Measurements from ENCODE around the gene IGSF22.

Gene IGSF22

DNA sequence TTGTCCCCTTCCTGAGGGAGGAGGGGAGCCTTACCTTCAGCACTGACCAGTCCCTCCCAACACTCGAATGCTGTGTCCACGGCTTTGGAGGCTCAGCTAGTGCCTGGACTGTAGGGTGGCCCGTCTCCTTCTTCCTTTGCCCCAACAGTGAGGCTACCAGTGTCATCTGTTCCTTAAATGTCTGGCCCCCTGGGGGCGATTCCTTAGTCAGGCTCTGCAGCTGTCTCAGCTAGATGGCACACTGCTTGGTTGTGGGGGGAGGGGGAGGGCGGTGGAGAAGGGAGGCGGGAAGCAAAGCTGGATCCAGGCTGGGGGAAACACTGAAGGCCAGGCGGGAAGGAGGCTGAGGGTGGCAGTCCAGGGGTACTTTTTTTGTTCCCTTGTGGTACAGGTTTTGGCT lies at the start of gene IGSF22:
Gene IGSF22, minus strand, starts transcription at position 149 of the 400 bp plus-strand sequence. CDS start 1,952 bp downstream, outside the sequence.
- in situ Hi-C loops (cut with MboI; ENCODE audit: low sequenced_read_pairs) = loop anchor here (25.0 kb wide), 1 partner anchor 489 kb away; the partner anchor contains the start of genes SAA2 and SAA4

DNA sequence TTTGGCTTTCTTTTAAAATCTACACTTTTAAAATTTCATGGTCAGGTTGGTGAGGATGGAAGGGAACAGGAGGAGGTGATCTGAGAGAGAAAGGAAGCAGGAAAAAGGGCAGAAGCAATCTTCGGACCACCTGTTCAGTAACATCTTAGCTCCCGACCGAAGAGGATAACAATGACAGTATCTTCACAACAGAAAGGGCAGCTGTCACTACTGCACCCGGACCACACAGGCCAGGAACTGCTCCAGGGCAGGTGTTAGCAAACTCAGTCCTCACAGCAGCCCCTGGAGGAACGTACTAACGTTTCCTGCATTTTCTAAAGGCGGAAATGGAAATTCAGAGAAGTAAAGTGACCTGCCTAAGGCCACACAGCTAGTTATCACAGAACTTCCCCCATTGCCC lies 48.8 kb upstream of the IGSF22 start:
- in situ Hi-C loops (cut with MboI; ENCODE audit: low sequenced_read_pairs) = no loop called here

- in situ Hi-C loops (cut with MboI; ENCODE audit: low sequenced_read_pairs) = no loop called here
Observed at GRCh38 chr11:18773681-18774080, 47.7 kb upstream of the IGSF22 start.

GRCh38 chr11:18773104-18773503 lies 47.1 kb upstream of the IGSF22 start:
- in situ Hi-C loops (cut with MboI; ENCODE audit: low sequenced_read_pairs) = no loop called here

- in situ Hi-C loops (cut with MboI; ENCODE audit: low sequenced_read_pairs) = no loop called here
Observed at GRCh38 chr11:18772211-18772610, 46.2 kb upstream of the IGSF22 start.

DNA sequence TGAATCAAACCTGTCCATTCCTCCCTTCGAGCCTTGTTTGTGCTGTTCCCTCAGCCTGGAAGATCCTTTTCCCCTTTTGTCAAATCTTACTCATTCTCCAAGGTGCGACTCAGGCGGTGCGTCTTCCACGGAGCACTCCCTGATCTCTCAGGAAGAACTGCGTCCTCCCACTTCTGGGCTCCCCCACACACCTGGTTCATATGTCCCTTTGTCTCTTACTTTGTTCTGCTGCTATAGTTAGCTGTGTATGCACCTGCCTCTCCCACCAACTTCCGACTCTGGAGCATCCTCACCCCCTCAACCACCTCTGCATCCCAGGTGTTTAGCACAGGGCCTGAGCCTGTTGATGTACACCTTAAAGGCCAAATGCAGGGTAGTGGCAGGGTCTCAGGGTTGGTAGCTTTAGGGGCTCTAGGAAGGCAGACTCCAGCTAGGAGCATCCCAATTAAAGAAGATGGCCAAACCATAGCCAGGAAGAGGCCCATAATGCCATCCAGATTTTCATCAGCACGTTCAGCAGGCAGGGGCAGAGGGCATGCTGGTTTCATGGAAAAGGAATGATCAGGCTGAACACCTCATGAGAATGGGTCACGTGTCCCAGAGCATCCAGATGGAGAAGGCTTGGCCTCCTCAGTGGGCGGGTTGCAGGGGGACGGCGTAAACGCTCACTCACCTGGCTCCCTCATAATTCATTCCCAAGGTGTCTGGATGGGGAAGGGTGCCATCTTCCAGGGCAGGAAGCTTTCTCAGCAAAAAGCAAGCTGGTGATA lies 45.5 kb upstream of the IGSF22 start:
- in situ Hi-C loops (cut with MboI; ENCODE audit: low sequenced_read_pairs) = no loop called here

DNA sequence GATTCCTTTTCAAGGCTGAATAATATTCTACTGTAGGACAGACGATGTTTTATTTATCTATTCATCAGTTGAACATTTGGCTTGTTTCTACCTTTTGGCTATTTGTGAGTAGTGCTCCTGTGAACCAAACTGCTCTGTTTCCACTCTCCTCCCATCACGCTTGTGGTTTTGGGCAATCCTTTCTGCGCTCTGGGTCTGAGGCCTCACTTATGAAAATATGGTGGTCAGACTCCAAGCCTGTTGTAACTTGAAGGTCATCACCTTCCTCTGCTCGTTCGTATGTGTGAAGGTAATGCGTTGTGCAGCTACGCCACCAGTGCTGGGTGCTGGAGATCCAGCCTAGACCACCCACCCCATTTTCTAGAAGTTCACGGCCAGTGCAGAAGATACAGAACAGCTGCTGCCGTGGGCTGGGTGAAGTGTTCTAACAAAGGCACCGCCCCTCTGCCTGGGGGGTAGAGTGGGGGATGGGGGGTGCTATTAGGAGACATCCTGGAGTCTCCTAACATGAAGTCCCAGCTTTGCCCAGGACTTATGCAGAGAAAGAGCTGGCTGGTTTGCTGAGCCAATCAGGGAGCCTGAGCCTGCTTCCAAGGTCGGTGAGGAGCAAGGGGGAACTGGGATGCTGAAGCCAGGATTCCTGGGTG lies 44.6 kb upstream of the IGSF22 start:
- in situ Hi-C loops (cut with MboI; ENCODE audit: low sequenced_read_pairs) = no loop called here

- in situ Hi-C loops (cut with MboI; ENCODE audit: low sequenced_read_pairs) = no loop called here
Observed at GRCh38 chr11:18769802-18770456, 43.9 kb upstream of the IGSF22 start.

DNA sequence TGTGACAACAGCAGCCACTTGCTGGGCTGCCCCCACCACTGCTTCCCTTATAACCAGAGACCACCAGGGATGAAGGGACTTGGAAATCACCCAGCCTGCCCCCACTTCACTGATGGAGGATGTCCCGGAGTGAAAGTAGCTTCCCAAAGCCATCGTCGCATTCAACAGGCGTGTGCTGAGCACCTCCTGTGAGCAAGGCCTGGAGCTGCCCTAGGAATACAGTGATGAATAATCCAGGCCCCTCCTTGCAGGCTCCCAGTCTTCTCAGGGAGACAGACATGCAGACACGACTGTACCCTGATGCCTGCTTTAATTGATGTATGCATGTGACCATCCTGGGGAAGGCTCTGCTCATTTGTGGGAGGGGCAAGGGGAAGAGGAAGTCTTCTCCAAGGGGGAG lies 43.0 kb upstream of the IGSF22 start:
- in situ Hi-C loops (cut with MboI; ENCODE audit: low sequenced_read_pairs) = no loop called here

DNA sequence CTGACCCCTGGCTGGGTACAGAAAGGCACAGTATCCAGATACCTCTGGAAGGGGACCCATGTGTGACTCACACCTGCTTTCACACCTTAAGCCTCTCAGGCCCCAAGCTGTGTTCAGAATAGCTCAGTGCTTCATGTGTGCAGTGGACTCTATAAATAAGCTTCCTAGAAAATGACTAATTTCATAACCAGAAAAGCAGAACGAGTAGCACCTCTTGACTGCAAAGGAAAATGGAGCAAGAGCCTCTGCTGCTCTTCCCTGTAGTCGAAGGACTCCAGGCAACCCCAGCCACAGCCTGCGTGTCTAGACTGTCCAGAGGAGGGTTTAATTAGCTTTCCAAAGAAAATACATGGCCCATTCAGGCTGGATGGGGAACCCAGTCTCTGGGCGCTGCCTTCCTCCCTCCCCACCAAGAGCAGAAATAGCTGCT lies 42.5 kb upstream of the IGSF22 start:
- in situ Hi-C loops (cut with MboI; ENCODE audit: low sequenced_read_pairs) = no loop called here

DNA sequence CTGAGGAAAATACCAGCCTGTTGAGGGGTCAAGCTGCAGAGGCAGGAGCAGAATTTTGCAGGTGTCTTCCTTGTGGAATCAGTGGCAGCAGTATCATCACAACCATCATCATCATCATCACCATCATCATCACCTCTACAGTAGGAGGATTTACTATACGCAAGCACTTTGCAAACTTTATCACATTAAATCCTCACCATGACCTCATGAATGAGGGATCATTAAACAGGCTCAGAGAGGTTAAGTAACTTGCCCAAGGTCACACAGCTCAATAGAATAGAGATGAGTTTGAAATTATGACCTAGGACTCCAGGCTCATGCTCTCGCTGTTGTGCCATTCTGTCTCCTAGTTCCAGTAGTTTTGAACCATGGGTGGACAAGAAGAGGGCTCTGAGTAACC lies 40.0 kb upstream of the IGSF22 start:
- in situ Hi-C loops (cut with MboI; ENCODE audit: low sequenced_read_pairs) = no loop called here

DNA sequence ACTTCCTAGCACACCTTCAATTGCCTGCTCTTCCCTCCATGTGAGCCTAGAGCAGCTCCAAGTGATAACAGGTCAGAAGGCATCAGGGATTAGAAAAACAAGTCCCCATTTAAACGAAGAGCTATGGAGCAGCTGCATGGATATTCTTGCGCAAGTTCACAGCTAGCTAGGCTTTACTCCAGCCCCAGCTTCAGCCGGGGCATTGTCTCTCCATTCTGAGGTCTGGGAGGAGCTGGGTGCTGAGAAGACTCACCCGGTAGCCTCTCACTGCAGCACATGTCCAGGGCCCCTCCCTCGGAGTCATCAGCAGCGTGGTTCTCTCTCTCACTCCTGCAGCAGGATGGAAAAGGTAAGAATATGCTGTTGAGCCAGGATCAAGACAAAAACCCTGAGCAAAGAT lies 39.6 kb upstream of the IGSF22 start:
- in situ Hi-C loops (cut with MboI; ENCODE audit: low sequenced_read_pairs) = no loop called here

DNA sequence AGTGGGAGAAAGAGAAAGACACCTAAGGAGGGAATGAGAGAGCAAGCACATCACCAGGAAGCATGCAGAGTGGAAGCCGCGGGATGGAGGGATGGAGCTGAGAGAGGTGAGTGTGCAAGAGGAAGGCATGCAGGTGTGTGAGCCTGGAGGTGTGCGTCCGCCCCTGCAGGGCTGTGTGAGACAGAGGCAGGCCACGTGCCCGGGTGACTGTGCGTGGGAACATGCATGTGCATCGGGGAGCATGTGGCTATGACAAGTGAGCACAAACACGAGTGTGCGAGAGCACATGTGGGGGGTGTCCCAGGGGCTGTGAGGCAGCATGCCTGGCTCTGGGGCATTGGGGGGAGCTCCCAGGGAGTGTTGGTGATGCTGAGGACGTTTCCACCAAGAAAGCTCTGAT lies 35.8 kb upstream of the IGSF22 start:
- in situ Hi-C loops (cut with MboI; ENCODE audit: low sequenced_read_pairs) = no loop called here

DNA sequence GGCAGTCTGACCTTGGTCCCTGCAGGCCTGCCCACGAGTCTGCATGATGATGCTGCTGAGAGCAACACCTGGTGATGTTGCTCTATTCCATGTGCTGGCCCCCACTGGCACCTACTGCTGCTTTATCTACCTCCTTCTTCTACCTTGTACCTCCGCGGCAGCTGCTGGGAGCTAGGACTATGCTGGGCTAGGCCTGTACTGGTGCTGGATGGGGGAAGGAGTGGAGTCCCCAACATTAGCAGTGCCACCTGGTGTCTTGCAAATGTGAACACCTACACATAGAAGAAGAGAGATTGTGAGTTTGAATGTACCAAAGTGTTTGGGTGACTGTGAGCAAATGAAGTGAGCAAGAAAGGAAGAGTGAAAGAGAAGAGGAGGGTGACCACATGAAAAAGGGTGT lies 35.2 kb upstream of the IGSF22 start:
- in situ Hi-C loops (cut with MboI; ENCODE audit: low sequenced_read_pairs) = no loop called here

DNA sequence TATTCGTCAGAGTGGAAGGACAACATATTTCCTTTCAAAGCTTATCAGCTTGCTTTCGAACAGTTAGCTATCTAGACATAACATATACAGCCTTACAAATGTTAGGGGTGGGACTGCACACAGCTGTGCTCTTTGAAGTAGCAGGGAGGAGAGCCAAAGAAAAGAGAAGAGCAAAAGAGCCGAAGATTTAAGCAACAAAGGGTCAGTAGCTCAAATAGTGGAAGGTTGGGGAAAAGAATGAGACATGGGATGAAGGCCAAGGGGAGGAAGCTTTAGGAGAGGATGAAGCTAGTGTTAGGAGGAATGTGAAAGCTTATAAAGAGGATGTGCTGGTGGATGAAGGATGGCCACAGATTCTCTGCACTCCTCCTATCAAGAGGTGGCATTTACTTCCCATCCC lies 31.8 kb upstream of the IGSF22 start:
- in situ Hi-C loops (cut with MboI; ENCODE audit: low sequenced_read_pairs) = no loop called here

DNA sequence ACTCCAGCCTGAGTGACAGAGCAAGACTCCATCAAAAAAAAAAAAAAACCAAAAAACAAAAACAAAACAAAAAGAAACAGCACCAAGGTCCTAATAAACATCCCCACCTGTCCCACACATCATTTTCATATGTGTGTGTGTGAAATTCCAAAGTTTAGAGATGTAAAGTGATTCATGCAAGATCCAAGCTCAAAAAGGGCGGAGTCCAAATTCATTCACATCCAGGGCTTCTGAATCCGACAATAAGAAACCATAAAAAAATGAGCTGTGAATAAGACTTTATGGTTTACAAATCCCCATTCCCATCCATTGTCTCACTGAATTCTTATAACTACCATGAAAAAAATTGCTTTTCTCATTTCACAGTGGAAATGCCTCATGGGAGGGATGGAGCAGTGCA lies 30.9 kb upstream of the IGSF22 start:
- in situ Hi-C loops (cut with MboI; ENCODE audit: low sequenced_read_pairs) = no loop called here

DNA sequence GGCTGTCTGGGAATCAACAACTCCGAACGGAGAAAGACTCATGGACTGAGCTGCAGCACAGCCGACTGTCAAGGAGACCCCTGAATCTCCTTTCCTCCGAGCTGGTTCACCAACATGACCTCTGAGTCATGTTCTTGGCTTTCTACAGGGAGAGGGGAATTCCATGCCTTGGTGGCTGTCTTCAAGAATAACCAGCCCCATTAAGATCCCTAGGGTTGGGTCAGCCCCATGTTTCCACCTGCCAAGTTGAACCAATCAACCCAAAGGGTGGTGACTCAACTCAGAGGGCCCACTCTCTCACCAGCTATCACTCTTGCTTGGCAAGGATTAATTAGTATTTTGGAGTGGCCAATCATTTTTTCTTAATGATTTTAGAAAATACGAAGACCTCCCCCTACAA lies 28.3 kb upstream of the IGSF22 start:
- in situ Hi-C loops (cut with MboI; ENCODE audit: low sequenced_read_pairs) = no loop called here

GRCh38 chr11:18752502-18752901 lies 26.5 kb upstream of the IGSF22 start:
- in situ Hi-C loops (cut with MboI; ENCODE audit: low sequenced_read_pairs) = no loop called here

- in situ Hi-C loops (cut with MboI; ENCODE audit: low sequenced_read_pairs) = no loop called here
Observed at GRCh38 chr11:18750944-18751343, 25.0 kb upstream of the IGSF22 start.

DNA sequence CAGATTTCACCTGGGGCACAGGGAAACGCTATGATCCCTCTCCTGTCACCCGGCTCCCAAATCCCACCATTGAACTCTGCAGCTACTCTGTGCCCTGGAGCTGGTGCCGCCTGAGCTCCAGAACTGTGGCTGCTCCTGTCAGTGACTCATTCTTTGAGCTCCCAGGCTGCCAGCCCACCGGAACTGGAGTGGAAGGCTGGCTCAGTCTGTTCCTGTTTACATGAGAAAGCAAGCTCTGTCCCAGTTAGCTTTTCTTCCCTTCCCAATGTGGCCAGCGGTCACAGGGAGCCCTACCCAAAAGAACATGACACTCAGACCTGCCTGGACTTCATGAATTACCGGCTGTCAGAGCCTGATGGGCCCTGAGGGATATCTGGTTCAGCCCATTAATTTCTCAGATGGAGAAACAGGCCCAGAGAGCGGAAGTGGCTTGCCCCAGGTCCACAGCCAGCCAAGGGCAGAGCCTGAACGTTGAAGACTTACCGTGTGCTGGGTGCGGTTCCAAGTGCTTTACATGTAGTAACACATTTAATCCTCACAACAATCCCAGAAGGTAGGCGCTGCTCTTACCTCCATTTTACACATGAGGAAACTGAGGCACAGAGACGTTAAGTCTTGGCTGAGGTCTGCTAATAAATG lies 23.8 kb upstream of the IGSF22 start:
- in situ Hi-C loops (cut with MboI; ENCODE audit: low sequenced_read_pairs) = loop anchor here (25.0 kb wide), 1 partner anchor 512 kb away; the partner anchor contains the start of genes SAA2 and SAA4

GRCh38 chr11:18748766-18749365 lies 22.9 kb upstream of the IGSF22 start:
- in situ Hi-C loops (cut with MboI; ENCODE audit: low sequenced_read_pairs) = loop anchor here (25.0 kb wide), 1 partner anchor 512 kb away; the partner anchor contains the start of genes SAA2 and SAA4

Data from HL-60/S4 (cell line).